Fibroblast of gingiva (primary cell): ENCODE results near the gene AMBP.

Experiments
- DNase-seq: peaks from one replicate; pipeline ENCODE4 v3.0.0-alpha.2; 2011; ENCODE audit warnings: low read depth

The AMBP gene

DNA sequence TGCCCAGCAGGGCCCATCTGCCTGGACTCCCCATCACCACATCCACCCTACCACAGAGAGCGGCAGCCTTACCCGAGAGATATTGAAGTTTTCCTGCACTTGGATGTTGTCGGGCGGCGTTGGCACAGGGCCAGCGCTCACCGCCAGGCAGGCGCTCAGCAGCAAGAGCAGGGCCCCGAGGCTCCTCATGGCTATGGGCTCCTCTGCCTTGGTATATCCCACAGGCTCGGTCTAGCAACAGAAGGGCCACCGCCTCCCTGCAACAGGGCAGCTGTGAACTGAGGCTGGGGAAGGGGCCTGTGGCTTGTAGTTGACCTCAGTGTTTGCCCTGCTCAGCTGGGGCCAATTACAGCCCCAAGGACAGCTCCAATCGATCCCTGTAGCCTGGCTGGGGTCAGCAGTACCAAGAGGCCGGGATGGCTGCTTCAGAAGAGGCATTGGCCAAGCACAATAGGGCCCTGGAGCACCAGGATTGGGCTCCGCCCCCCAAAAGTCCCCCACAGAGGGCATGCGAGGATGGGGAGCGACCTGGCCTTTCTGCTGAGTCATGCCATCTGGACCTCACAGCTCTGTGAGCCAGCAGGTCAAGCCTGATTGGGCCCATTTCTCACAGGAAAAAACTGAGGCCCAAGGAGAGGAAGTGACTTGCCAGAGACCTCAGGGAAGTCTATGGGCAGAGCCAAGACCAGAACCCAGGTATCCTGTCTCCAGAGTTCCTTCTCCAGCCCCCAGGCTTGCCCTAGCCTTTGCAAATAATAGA lies at the start of gene AMBP:
Gene AMBP, minus strand, starts transcription at position 280 of the 760 bp plus-strand sequence. Its CDS starts 91 bp downstream, at position 189.
- DNase-seq: no peak

DNA sequence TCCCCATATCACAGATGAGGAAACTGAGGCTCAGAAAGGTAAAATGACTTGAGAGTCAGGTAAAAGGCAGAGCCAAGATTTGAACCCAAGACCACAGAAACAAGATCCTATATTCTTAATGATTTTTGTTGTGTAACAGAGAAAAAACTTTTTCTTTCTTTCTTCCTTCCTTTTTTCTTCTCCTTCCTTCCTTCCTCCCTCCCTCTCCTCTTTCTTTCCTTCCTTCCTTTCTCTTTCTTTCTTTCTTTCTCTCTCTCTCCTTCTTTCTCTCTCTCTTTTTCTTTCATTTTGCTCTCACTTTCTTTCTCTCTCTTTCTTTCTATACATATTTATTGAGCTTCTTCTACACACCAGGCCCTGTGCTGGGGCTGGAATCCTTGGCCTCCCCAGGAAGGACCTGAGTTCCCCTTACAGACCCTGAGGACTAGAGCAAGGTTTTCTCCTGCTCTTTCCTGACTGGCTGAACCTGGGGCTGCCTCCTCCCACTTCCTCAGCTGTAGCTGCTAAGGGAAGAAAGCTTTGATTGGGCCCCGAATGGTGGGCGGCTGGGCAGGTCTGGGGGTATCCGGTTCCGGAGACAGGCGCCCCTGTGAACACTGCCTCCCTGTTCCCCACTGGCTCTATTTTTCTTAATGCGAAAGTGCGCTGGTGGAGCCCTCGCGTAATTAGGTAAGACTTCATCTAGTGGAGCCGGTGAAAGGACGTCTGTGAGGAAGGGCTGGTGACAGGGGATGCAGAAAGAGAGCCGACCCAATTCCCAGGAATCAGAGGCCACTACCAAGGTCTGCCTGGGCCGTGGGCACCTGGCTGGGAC lies 48.4 kb upstream of the AMBP start:
- no peak for DNase-seq

DNA sequence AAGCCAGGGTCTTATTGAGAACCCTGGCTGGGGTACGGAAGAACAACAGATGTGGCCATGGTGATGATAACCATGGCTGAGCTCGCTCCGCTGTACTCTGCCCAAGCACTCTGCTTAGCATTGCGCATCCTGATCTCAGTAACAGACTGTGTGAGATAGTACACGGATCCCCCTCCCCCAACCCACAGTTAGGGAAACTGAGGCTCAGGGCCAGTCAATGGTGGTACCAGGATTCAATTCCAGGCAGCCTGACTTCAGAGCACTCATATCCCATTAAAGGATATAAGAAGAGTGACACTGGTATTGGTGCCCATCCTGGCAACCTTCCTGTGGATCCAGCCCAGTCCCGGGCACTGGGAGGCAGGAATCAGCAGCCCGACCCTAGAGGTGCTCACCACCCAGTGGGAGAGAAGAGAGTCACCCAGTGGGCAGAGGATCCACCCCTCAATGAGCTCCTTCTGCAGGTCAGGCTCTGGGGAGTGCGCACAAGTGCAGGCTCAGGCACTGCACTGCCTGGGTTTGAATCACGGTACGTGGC lies 47.4 kb upstream of the AMBP start:
- no peak for DNase-seq

DNA sequence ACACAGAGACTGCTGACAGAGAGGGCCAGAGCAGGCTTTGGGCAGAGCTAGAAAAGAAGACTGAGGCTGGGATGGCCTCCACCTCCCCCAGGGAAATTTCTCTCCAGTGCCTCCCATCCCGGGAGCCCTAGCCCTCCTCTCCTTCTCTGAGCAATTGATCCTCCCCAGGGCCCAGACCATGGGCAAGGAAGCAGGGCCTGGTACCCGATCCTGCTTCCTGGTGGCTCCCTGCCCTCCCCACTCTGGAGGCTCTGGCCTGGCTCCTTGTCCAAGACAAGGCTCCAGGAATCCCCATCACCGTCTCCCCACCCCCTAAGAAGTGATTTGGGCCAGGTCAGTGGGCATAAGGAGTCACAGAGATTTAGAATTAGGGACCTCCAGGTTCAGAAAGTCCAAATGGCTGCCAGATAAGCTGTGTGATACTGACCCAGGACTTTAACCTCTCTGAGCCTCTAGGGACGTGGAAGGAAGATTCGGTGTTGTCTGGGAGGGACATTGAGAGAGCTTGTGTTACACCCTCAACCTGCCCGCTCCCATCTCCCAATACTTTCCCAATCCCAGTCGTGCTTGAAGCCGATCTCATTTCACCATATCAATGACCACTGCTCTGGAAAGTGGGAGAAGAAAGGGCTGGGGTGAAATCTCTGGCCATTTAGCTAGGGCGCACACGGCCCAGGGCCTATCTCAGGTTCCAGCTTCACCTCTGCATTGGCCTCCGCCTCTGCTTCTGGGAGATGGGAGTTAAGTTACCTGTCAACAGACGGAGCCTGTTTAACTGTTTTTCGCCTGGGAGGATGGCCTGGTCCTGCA lies 46.8 kb upstream of the AMBP start:
- no peak for DNase-seq

DNA sequence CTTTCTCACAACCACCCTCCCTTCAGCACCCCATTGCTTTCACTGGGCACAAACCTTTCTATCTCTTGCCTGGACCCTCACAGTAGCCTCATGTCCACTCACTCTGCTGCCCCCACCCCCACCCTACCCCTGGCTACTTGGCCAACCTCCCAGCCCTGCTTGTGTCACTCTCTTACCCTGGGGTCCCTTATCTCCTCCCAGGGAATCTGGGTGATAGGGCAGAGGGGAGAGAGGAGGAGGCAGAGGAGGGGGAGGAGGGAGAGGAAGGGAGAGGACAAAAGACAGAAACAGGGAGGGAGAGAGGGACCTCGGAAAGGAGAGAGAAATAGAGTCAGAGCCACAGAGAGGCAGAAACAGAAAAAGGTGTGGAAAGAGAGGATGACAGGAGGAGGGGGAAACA lies 46.0 kb upstream of the AMBP start:
- DNase-seq: no peak

DNA sequence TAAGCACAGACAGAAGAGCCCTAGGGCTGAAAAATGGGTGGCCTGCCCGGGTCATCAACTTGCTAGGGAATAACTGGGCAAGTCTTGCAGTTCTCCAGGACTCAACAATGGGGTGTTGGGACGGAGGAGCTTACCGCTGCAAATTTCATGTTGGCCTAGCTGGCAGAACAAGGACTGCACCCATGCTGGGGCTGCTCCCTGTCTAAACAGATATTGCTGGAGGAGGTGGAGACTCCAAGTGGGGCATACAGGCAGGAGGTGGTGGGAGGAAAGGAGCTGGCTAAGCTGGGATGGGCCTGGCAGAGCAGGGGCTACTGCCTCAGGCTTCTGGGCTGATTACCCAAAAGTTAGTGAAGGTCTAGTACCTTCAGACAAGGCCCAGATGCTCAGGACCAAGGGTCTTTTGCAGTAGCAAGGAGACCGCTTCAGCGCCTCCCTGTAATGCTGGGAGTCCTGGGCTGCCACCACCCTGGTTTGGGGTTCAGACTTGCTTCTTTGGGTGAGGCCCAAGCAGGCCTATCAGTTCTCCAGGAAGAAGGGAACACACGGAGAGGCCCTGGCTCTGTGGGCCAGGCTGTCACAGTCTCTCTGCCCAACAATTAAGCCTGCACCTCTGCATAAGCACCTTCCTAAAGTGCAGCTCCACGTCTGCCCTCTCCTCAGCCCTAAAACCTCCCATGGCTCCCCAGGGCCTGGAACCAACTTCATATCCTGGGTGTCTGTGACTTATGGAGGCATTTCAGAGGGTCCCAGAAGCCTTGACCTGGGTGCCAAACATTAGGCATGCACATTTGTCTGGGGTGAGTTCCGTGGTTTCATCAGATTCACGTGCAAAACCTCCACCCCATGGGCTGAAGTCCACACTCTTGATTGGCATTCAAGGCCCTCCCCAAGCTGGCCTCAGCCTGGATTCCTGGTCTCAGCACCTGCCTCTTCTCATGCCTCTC lies 45.2 kb upstream of the AMBP start:
- no peak for DNase-seq

DNA sequence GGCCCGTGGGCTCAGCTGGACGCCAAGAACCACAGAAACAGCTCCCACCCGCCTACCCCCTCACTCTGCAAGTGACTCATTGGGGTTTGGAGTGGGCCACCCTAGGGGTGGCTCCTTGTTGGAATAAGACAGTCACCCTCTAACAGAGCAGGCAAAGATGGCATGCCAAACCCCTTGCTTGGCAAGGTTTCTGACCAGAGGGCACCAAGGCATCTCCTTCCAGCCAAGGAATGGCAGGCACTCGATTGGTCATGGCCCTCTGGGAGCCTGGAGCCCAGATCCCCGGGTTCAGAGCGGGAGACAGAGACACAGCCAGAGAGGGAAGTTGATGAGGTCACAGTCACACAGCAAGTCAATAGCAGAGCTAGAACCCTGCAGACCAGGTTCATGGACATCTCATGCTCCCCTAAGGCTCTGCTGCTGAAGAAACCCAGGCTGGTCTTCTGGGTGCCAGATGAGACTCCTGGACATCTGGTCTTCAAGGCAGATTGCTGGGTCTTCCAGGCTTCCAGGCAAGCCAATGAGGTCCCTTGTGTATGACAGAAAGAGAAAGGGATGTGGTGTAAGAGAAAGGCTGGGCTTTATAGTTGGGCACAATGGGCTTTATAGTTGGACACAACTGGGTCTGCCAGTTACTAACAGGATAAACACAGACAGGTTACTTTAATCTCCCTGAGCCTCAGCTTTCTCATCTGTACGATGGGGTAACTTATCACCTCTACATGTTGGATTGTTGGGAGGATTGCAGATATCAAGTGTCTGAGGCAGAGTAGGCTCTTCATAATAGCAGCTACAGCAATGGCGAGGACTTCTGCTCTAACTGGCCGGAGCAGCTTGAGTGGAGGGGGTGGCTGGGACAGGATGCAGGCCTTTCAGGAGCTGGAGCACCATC lies 44.3 kb upstream of the AMBP start:
- no peak for DNase-seq

DNA sequence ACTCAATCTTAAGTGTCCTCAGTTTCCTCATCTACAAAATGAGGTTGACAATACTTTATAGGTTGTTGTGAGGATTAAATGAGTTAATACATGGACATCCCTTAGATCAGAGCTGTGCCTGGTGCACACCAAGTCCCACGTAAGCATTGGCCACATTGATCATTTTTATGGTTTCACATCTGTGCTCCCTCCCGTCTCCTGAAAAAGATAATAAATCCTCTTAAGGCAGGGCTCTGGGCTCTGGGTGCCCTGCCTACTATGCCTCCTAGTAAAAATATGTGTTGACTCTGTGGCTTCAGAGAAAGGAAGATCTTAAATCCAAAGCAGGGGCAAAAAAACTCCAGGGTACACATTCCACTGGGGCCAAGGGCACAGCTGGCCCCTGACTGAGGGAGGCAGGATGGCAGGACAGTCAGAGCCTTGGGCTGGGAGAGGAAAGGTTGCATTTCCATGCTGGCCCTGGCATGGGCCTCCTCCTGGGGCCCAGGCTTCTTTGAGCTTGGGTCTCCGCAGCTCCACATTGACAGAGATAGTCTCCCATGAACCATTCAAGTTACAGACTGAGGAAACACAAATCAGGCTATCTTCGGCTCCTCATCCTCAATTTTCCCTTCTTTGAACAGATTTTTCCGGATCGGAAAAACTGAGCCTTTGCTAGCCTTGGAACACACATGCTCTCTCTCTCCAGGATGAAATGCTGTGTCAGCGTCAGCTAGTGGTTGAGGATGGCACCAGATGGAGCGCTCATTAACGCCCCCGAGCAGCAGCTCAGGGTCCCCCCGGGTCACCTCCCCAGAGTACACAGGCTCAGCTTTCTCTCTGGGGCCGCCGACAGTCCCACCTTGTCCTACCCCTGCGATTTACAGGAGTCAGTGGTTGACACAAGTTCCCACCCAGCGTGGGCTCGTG lies 43.4 kb upstream of the AMBP start:
- DNase-seq: no peak

DNA sequence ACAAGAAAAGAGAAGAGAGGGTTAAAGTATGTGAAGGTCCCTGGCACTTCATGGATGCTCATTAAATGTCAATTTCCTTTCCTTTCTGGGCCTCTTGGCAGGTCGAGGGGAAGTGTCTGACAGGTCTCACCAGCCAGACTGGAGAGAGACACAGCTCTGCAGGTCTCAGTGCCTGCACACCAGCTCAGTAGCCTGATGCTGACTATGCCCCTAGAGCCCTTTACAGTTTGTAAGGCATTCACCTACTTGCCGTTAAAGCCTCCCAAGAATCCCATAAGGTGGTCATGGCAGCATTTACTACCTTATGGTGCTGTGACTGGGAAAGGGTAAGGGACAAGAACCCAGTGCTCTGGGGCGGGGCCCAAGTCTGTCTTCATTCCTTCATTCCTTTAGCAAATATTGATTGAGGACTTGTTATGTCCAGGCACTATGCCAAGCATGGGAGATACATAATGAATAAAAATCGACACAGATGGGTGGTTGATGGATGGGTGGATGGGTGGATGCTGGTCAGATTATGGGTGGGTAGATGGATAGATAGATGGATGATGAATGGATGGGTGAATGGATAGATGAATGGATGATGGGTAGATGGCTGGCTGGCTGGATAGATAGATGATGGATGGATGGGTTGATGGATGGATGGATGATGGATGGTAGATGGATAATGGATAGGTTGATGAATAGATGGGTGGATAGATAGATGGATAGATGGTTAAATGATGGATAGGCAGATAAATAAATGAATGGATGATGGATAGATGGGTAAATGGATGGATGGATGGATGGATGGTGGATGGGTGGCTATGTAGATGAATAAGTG lies 42.3 kb upstream of the AMBP start:
- DNase-seq: no peak

DNA sequence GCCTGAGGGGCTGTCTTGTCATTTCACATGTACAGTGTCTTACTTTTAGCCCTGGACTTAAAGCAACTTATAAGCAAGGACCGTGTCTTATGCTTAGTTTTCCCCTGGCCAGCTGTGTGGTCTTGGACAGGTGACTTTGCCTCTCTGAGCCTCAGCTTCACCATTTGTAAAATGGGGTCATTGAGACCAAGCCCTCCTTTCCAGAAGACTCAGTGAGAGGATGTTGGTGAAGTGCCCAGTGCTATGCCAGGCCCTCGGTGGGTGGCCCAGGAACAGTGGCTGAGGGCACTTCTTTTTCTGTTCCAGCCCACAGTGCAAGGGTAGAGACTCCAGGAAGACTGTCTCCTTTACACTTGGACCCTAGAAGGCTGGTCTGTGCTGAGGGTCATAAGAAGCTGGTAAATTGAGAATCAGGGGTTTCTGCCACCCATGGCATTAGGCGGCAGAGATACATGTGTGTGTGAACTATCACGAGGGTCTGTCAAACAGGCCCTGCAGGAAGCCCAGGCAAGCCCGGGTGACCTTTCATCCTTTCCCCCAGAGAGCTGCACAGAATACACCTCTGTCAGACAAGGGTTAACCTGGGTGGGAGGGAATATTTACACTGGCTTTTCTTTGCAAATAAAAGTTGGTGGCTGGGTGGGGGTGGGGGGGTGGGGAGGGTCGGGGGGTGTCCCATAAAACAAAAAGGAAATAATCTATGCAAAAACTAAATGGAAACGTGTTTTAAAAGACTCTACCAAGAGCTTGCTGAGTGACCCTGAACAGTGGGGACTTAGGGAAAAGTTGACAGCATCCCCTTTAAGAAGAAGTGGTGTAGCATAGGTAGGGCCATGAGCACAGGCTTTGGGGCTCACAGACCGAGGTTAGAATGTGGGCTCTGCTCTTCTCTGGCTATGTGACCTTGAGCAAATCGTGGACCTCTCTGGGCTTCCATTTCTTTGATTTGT lies 41.4 kb upstream of the AMBP start:
- no peak for DNase-seq

DNA sequence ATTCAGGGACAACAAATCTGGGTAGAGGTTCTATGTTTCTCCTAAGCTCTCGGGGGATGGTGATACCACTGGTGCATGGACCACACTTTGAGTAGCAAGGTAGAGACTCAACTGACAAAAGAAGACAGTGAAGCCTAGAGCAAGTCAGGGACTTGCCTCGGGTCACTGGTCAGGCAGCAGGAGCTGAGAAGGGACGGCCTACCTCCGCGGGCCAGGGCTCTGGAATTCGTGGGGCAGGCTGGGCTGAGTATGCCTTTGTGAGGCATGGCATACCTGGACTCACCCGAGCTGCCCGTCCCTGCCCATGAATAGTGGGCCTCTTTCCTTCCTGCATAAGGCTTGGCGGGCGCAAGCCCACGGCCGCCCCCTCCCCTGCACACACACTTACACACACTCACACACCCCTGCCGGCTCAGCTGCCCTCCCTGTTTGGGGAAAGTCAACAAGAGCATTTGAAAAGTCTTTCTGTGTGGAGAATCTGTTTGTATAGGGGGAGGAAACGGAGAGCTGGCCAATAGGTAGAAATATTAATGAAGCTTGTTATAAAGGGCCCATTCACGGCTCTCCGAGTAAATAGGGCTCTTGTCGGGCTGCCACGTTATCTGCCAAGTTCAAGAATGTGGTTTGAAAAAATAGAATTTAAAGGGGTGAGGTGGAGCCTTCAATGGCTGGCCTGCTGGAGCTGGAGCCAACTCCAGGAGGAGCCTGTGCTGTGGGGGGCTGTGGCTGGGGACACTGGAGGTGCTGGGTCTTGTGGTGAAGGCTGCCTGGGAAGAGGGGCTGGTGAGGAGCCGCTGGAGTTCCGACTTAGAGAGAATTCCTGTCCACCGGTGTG lies 40.1 kb upstream of the AMBP start:
- DNase-seq: no peak

DNA sequence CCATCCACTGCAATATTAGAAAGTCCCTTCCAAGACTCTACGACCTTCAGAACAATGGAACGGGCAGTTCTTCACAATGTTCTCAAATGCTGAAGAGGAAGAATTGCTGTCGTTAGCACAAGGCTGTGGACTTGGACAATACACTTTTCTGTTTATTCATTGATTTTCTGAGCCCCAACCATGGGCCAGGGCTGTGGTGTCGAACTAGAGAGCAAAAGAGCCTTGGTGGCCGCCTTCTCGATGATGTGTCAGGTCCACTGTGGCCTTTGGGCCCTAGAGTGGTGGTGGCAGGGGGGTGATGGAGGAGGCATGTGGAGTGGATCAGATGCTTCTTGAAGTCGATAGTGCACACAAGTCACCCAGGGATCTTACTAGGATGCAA lies 39.5 kb upstream of the AMBP start:
- DNase-seq: no peak

DNA sequence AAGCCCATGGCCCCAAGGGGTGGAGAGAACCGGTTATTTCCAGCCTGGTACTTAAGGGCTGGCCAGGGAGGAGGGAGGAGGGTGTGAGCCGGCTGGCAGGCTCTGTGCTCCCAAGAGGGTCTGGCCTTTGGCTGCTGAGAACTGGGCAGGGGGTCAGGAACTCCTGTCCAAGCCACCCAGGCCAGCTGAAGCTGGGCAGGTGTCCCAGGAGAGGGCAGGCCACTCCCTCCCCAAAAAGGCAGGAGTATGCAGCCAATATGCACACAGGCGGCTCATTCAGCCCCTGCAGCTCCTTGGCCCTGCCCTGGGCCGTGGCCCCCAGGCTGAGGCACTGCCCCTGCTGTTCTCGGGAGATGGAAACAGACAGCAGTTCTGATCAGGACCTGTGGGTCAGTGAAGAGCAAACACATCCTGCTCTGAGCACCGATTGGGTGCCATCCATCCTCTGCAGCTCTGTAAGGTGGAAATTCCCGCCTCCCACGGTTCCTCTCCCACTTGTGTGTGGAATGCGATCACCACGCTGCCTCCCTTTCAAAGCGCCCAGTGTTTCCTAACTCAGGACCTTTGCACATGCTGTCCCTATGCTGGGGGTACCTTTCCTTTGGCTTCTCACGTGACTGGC lies 38.1 kb upstream of the AMBP start:
- no peak for DNase-seq

DNA sequence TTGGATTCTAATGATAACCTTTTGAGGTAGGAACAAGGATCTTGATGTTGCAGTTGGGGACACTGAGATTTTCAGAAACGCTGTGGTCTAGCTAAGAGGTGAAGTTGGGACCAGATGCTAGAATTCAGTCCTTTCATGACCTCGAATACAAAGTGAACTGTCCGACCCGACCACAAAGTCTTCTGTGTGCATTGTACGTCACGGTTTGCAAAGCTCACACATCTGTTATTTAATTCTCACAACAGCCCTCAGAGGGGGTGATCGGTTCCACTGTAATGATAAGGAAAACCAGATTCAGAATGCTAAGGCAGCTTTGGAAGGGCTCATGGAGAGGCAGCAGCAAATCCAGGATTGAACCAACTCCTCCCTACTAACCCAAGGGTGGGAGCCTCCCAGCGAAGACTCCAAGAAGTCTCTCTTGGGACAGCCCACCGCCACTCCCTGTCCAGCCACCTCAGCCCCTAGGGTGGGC lies 37.6 kb upstream of the AMBP start:
- no peak for DNase-seq

DNA sequence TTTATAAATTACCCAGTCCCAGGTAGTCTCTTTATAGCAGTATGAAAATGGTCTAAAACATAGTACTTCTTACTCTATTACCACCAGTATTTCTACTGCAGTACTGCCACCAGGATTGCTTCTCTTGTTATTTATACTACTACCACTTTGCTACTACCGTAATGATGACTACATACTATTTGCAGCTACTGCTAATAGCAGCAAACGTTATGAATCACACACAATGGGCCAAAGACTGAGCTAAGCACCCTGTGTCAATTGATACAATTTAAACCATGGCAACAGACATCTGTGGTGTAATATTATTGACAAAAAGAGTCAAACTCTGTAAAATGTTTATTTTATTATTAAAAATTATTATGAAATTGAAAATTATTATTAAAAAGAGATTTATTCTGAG lies 36.3 kb upstream of the AMBP start:
- DNase-seq: no peak
